GM12891 (cell line): ENCODE data around the gene LPCAT3.

Experiments
- PAX5 ChIP-seq: IDR thresholded peaks from 2 replicates; pipeline ENCODE4 v1.6.1; 2011; ENCODE audit warnings: low read length, moderate library complexity, mild to moderate bottlenecking; ENCODE audit not compliant: insufficient read depth, severe bottlenecking
- POLR2A ChIP-seq: IDR thresholded peaks from 2 replicates; pipeline ENCODE4 v1.6.1; 2011; ENCODE audit warnings: low read depth, low read length, control low read depth
- POLR2AphosphoS5 ChIP-seq: IDR thresholded peaks from 2 replicates; pipeline ENCODE4 v1.6.1; 2011; ENCODE audit warnings: low read depth, low read length, control low read depth
- POU2F2 ChIP-seq: IDR thresholded peaks from 2 replicates; pipeline ENCODE4 v1.6.1; 2011; ENCODE audit warnings: low read depth, mild to moderate bottlenecking, control low read depth, low read length, moderate library complexity
- SPI1 ChIP-seq: IDR thresholded peaks from 2 replicates; pipeline ENCODE4 v1.6.1; 2011; ENCODE audit warnings: low read depth, low read length, control low read depth
- TAF1 ChIP-seq: IDR thresholded peaks from 2 replicates; pipeline ENCODE4 v1.6.1; 2011; ENCODE audit warnings: low read depth, low read length, control low read depth

DNA sequence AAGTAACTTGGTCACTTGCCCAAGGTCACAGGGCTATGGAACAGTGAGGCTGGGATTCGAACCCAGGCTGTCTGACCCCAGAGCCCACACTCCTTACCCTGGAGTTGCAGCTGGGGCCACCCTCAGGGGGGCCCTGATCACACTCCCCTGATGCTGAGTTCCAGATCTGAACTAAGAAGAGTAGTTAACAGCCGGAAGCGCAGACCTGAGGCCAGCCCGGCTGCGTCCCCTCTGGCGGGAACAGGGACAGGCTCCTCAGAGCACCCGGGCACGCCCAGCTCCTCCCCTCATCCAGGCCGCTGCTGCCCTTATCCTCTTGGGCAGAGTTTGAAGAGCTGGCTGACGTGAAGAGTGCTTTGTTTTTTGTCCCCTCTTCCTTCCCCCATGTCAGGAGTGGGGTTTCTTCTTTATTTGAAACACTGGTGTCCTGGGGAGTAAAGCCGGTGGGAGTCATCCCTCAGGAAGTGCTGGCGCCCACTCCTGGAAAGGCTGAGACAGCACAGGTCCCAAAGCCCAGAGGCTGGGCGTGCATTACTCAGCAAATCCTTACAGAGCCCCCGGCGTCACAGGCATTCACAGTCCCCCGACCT lies 56.5 kb downstream of the LPCAT3 start:
- 0 out of 2 replicates have a peak, but pooled peaks have one; percentile 43 for TF ChIP-seq POLR2A
- peak; percentile 79 for TF ChIP-seq POLR2AphosphoS5
- TF ChIP-seq PAX5: no peak
- 0 out of 2 replicates have a peak, but pooled peaks have one; percentile 0 for TF ChIP-seq SPI1
- TF ChIP-seq TAF1: no peak
- TF ChIP-seq POU2F2: peak; percentile 36; the same call in 1 of the 2 replicates
